Endothelial cell of umbilical vein (primary cell): ENCODE measurements around the gene DPP6. TPM values are rescaled to one million over a fixed set of nuclear protein-coding genes. Genes with fewer than 3 reads are reported as not detected.

ENCODE experiments used
- BruUV-seq: library from RNA; stranded (reverse); fragments of 400-500 nt; replicated peaks from 2 replicates; lab custom pipeline; 2021; lab: Mats Ljungman, UMichigan
- CTCF ChIA-PET: fragments of 300-600, 350-600 bp; sonication (Branson Sonifier 250); formaldehyde crosslinking; loops from one replicate; lab custom pipeline; 2021; ENCODE audit warnings: antibody characterized with exemption, inconsistent platforms; lab: Charles Lee
- POLR2A ChIA-PET: fragments of 300-600, 350-600 bp; sonication (Branson Sonifier 250); formaldehyde crosslinking; loops from one replicate; lab custom pipeline; 2021; ENCODE audit warnings: antibody characterized with exemption, inconsistent platforms; lab: Charles Lee
- DNase-seq: peaks from one replicate; pipeline ENCODE4 v3.0.0-alpha.2; 2011; ENCODE audit warnings: low read depth, low spot score
- FAIRE-seq: peaks from 2 replicates; lab custom pipeline; 2011; peaks lifted over from hg19 to GRCh38; lab: Jason Lieb, UNC
- H2AFZ ChIP-seq: 2 replicates; pipeline ENCODE4 v1.6.0; 2012; ENCODE audit warnings: low read depth, low read length, control low read depth, inconsistent platforms
- H3K27ac ChIP-seq: 2 replicates; pipeline ENCODE4 v1.5.1; 2011; ENCODE audit warnings: low read depth, mild to moderate bottlenecking, control low read depth, low read length, moderate library complexity; ENCODE audit not compliant: insufficient read depth
- H3K27me3 ChIP-seq, 2 experiments: 2 replicates each; pipeline versions ENCODE4 v1.6.0 to v1.6.1; 2011; ENCODE audit warnings: low read length in 2 of 2, mixed read lengths in 1 of 2; ENCODE audit not compliant: control insufficient read depth in 2 of 2, insufficient read depth in 2 of 2
- H3K36me3 ChIP-seq, 2 experiments: 2 replicates in 1 of 2; 3 replicates in 1 of 2; pipeline ENCODE4 v1.5.1; 2011; ENCODE audit warnings: low read length in 2 of 2, mild to moderate bottlenecking in 1 of 2, moderate library complexity in 1 of 2; ENCODE audit not compliant: control insufficient read depth in 2 of 2, insufficient read depth in 2 of 2; ENCODE audit errors: extremely low read depth in 1 of 2
- H3K4me1 ChIP-seq: 3 replicates; pipeline ENCODE4 v1.5.1; 2011; ENCODE audit warnings: mild to moderate bottlenecking, low read length; ENCODE audit not compliant: control insufficient read depth, insufficient read depth; ENCODE audit errors: extremely low read depth
- H3K4me2 ChIP-seq: 2 replicates; pipeline ENCODE4 v1.6.1; 2011; ENCODE audit warnings: low read length, control low read depth, mixed read lengths; ENCODE audit not compliant: insufficient read depth
- H3K4me3 ChIP-seq, 3 experiments: fragments of 200-600 bp in 1 of 3; sonication (generic), shearing (Covaris generic) in 1 of 3; replicated peaks in 1 of 3; 2 replicates each; pipeline ENCODE4 v1.5.1; 2011 to 2016; ENCODE audit warnings: control low read depth in 3 of 3, low read length in 3 of 3, mild to moderate bottlenecking in 2 of 3, inconsistent platforms in 1 of 3, low read depth in 1 of 3, moderate library complexity in 1 of 3; ENCODE audit not compliant: insufficient read depth in 1 of 3
- H3K79me2 ChIP-seq: 2 replicates; pipeline ENCODE4 v1.6.0; 2012; ENCODE audit warnings: low read length, inconsistent platforms; ENCODE audit not compliant: control insufficient read depth, insufficient read depth
- H3K9ac ChIP-seq: replicated peaks from 2 replicates; pipeline ENCODE3; 2011; ENCODE audit warnings: low read length, control low read depth; ENCODE audit not compliant: insufficient read depth; ENCODE audit errors: extremely low read depth
- H3K9me1 ChIP-seq: replicated peaks from 3 replicates; pipeline ENCODE4 v1.6.0; 2011; ENCODE audit warnings: mild to moderate bottlenecking, low read length; ENCODE audit not compliant: control insufficient read depth, insufficient read depth; ENCODE audit errors: extremely low read depth
- H3K9me3 ChIP-seq: replicated peaks from 2 replicates; pipeline ENCODE4 v1.5.1; 2012; ENCODE audit warnings: low read length, inconsistent platforms; ENCODE audit not compliant: control insufficient read depth, insufficient read depth
- H4K20me1 ChIP-seq: replicated peaks from 2 replicates; pipeline ENCODE3; 2011; ENCODE audit warnings: mild to moderate bottlenecking, low read length; ENCODE audit not compliant: control insufficient read depth, insufficient read depth; ENCODE audit errors: extremely low read depth
- EZH2 ChIP-seq: IDR thresholded peaks from 2 replicates; pipeline ENCODE4 v1.6.1; 2012; ENCODE audit warnings: borderline replicate concordance, low read depth, mild to moderate bottlenecking, moderate library complexity, low read length, inconsistent platforms; ENCODE audit not compliant: severe bottlenecking
- FOS ChIP-seq: IDR thresholded peaks from 2 replicates; pipeline ENCODE4 v1.6.1; 2011; ENCODE audit warnings: mild to moderate bottlenecking, low read length, moderate library complexity, borderline replicate concordance; ENCODE audit not compliant: insufficient read depth
- GATA2 ChIP-seq: IDR thresholded peaks from 2 replicates; pipeline ENCODE4 v1.7.0; 2011; ENCODE audit warnings: low read depth, mild to moderate bottlenecking, moderate library complexity, mixed read lengths, low read length; ENCODE audit not compliant: insufficient read length, insufficient read depth
- JUN ChIP-seq: IDR thresholded peaks from 2 replicates; pipeline ENCODE4 v1.6.1; 2011; ENCODE audit warnings: borderline replicate concordance, low read depth; ENCODE audit not compliant: insufficient read length, insufficient read depth
- MYC ChIP-seq: IDR thresholded peaks from one replicate; pipeline ENCODE4 v1.6.1; 2011; ENCODE audit warnings: mild to moderate bottlenecking, low read depth, low read length
- POLR2A ChIP-seq: IDR thresholded peaks from 2 replicates; pipeline ENCODE4 v1.6.1; 2012; ENCODE audit warnings: low read depth, mild to moderate bottlenecking, control low read depth, low read length
- POLR2AphosphoS5 ChIP-seq: IDR thresholded peaks from 2 replicates; pipeline ENCODE4 v1.6.1; 2012; ENCODE audit warnings: low read depth, mild to moderate bottlenecking, control low read depth, low read length, moderate library complexity; ENCODE audit not compliant: insufficient read depth
- dilution Hi-C: fragments of 300-500 bp; cut with MboI; formaldehyde crosslinking; loops from one replicate; pipeline ENCODE4 v1.15.0; 2019; ENCODE audit warnings: low sequenced_read_pairs; ENCODE audit not compliant: extremely low pct_ligation_motif_present
- intact Hi-C: fragments of 100-400 bp; cut with micrococcal nuclease; formaldehyde crosslinking; loops from one replicate; pipeline ENCODE4 v1.10.0; 2022
- polyA plus RNA-seq, 4 experiments: library from polyadenylated mRNA; depleted of rRNA in 3 of 4; stranded (reverse) in 3 of 4; unstranded in 1 of 4; fragments of >200 nt; gene quantifications; 2 replicates each; pipeline versions ENCODE4 v1.2.1 to v1.2.3, GENCODE V29; 2011 to 2012; ENCODE audit warnings: missing spikeins in 1 of 4
- total RNA-seq: library from RNA; stranded (reverse); gene quantifications from 2 replicates; pipeline ENCODE4 v1.2.3, GENCODE V29; 2021
- TF ChIP-seq, protein P1 (sequence below), 2 donors: IDR thresholded peaks; 1 replicate in 1 of 2; 2 replicates in 1 of 2; pipeline ENCODE4 v1.5.1; 2011; ENCODE audit warnings: low read length in 2 of 2, mild to moderate bottlenecking in 2 of 2, moderate library complexity in 2 of 2, control low read depth in 1 of 2, inconsistent platforms in 1 of 2, low read depth in 1 of 2; ENCODE audit not compliant: insufficient read depth in 1 of 2; ENCODE audit errors: extremely low read depth in 1 of 2
- TF ChIP-seq, protein P2 (sequence below): IDR thresholded peaks from 2 replicates; pipeline ENCODE4 v1.6.1; 2011; ENCODE audit not compliant: insufficient read depth, insufficient read length

DPP6 gene
- total and polyA plus RNA-seq, 2 donors (not counting 3 experiments of a cell fraction or from before 2014, with no cell fraction given): not detected

DNA sequence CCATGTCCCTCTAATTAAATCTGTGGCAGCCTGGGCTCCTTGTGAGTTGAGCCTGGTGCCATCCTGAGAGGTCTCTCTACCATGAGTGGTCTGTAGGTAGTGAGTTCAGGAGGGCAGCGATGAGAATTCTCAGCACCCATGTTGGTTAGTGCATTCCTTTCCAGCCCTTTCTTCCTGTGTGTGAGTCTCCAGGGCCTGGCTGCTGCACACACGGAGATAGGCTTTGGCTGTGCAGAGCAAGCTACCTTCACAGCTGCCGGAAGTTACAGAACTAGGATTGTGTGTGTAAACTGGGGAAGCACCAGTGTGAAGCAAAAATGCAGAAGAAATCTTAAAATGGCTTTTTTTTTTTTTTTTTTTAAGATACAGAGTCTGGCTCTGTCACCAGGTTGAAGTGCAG, 592.2 kb downstream of the DPP6 start:
- no peaks in the 10 kb centered on the region for H3K4me1 ChIP-seq
- CTCF ChIA-PET: no interaction called here
- H3K4me2 ChIP-seq: no peak overlapping the region
- H3K9me1 ChIP-seq: no peaks in the 10 kb centered on the region
- POLR2A ChIA-PET: no interaction called here
- H3K27me3 ChIP-seq: no peaks in the 10 kb centered on the region
- H3K27ac ChIP-seq: no peak overlapping the region
- H3K4me3 ChIP-seq: no peak overlapping the region
- TF ChIP-seq POLR2A (no peak), GATA2 (no peak), JUN (no peak), EZH2 (no peak), MYC (no peak), POLR2AphosphoS5 (no peak), FOS (no peak)
- TF ChIP-seq, protein P1, sequence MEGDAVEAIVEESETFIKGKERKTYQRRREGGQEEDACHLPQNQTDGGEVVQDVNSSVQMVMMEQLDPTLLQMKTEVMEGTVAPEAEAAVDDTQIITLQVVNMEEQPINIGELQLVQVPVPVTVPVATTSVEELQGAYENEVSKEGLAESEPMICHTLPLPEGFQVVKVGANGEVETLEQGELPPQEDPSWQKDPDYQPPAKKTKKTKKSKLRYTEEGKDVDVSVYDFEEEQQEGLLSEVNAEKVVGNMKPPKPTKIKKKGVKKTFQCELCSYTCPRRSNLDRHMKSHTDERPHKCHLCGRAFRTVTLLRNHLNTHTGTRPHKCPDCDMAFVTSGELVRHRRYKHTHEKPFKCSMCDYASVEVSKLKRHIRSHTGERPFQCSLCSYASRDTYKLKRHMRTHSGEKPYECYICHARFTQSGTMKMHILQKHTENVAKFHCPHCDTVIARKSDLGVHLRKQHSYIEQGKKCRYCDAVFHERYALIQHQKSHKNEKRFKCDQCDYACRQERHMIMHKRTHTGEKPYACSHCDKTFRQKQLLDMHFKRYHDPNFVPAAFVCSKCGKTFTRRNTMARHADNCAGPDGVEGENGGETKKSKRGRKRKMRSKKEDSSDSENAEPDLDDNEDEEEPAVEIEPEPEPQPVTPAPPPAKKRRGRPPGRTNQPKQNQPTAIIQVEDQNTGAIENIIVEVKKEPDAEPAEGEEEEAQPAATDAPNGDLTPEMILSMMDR (IDR thresholded peaks at IDR 0.05; ENCODE audit: extremely low read depth in 1 of 2, insufficient read depth in 1 of 2, low read depth in 1 of 2, low read length in 2 of 2): no peak
- TF ChIP-seq, protein P2, sequence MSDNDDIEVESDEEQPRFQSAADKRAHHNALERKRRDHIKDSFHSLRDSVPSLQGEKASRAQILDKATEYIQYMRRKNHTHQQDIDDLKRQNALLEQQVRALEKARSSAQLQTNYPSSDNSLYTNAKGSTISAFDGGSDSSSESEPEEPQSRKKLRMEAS: no peak
- intact Hi-C loops: no loop called here
- no peak for DNase-seq
- no peaks in the 10 kb centered on the region for H3K79me2 ChIP-seq
- H4K20me1 ChIP-seq: no peaks in the 10 kb centered on the region
- peaks cover 4% of the 10 kb centered on the region for H3K9me3 ChIP-seq
- no peak for FAIRE-seq
- no peak overlapping the region for H3K9ac ChIP-seq
- no TSS peak for BruUV-seq
- H3K36me3 ChIP-seq: no peaks in the 10 kb centered on the region
- dilution Hi-C loops: no loop called here
- no peak overlapping the region for H2AFZ ChIP-seq
